CD4-positive, alpha-beta T cell (primary cell): ENCODE measurements around the gene COPZ1. TPM values are rescaled to one million over a fixed set of nuclear protein-coding genes. Genes with fewer than 3 reads are reported as not detected.

Source experiments
- ATAC-seq: fragments of 200-7000 bp; cut with Tn5 transposase; one replicate; pipeline ENCODE4 v1.10.0; 2022; ENCODE audit warnings: mild to moderate bottlenecking; ENCODE audit not compliant: poor library complexity
- CTCF ChIA-PET: fragments of 350-600 bp; sonication (Branson Sonifier 250); formaldehyde crosslinking; loops from one replicate; lab custom pipeline; 2021; ENCODE audit warnings: antibody characterized with exemption, inconsistent platforms; lab: Charles Lee
- POLR2A ChIA-PET: fragments of 350-600 bp; sonication (Branson Sonifier 250); formaldehyde crosslinking; loops from one replicate; lab custom pipeline; 2021; ENCODE audit warnings: antibody characterized with exemption, inconsistent platforms; lab: Charles Lee
- DNase-seq, 14 experiments: peaks; one replicate each; pipeline ENCODE4 v3.0.0-alpha.2; 2013 to 2020; ENCODE audit warnings: mixed read lengths in 2 of 14
- H3K27ac ChIP-seq, 2 donors: one replicate each; pipeline versions ENCODE4 v1.5.1 to v1.7.0; 2013; ENCODE audit warnings: low read length in 2 of 2, low read depth in 1 of 2, mild to moderate bottlenecking in 1 of 2
- H3K27me3 ChIP-seq, 2 experiments: 1 replicate in 1 of 2; 2 replicates in 1 of 2; pipeline versions ENCODE4 v1.6.1 to v1.7.0; 2013; ENCODE audit warnings: low read length in 2 of 2, control low read depth in 1 of 2, mild to moderate bottlenecking in 1 of 2, moderate library complexity in 1 of 2; ENCODE audit not compliant: insufficient read depth in 2 of 2, control insufficient read depth in 1 of 2
- H3K36me3 ChIP-seq: one replicate; pipeline ENCODE4 v1.6.1; 2013; ENCODE audit warnings: low read length, control low read depth; ENCODE audit not compliant: insufficient read depth
- H3K4me1 ChIP-seq: one replicate; pipeline ENCODE4 v1.6.1; 2013; ENCODE audit warnings: low read length, control low read depth; ENCODE audit not compliant: insufficient read depth
- H3K4me3 ChIP-seq: one replicate; pipeline ENCODE4 v1.5.1; 2013; ENCODE audit warnings: mild to moderate bottlenecking, low read length, moderate library complexity
- H3K9me3 ChIP-seq, 2 experiments: 1 replicate in 1 of 2; 2 replicates in 1 of 2; pipeline versions ENCODE4 v1.6.1 to v1.7.0; 2013; ENCODE audit warnings: low read length in 2 of 2, mild to moderate bottlenecking in 2 of 2, control low read depth in 1 of 2, moderate library complexity in 1 of 2; ENCODE audit not compliant: control insufficient read depth in 1 of 2, insufficient read depth in 1 of 2
- H3K27ac Mint-ChIP-seq: one replicate; pipeline ENCODE4 v1.8.0; 2020; ENCODE audit warnings: mixed read lengths
- H3K27me3 Mint-ChIP-seq: one replicate; pipeline ENCODE4 v1.8.0; 2021; ENCODE audit warnings: mixed read lengths
- H3K36me3 Mint-ChIP-seq: one replicate; pipeline ENCODE4 v1.8.0; 2021; ENCODE audit warnings: low read depth, mixed read lengths
- H3K4me1 Mint-ChIP-seq: one replicate; pipeline ENCODE4 v1.8.0; 2021; ENCODE audit warnings: low read depth, mixed read lengths
- H3K4me3 Mint-ChIP-seq: one replicate; pipeline ENCODE4 v1.8.0; 2020; ENCODE audit warnings: mild to moderate bottlenecking, mixed read lengths
- H3K9me3 Mint-ChIP-seq: one replicate; pipeline ENCODE4 v1.8.0; 2020; ENCODE audit warnings: mixed read lengths
- CTCF ChIP-seq: fragments of 200-600 bp; IDR thresholded peaks from one replicate; pipeline ENCODE4 v1.8.0; 2022; ENCODE audit warnings: antibody characterized with exemption, mild to moderate bottlenecking
- intact Hi-C, 2 experiments: fragments of 100-400 bp; cut with DNase I in 1 of 2; cut with micrococcal nuclease in 1 of 2; formaldehyde crosslinking; loops; one replicate each; pipeline versions ENCODE4 v1.15.1 to v1.9.0; 2023 to 2025; cut with DNase I, micrococcal nuclease
- total RNA-seq, 174 experiments: library from RNA in 2 of 174; stranded (reverse) in 2 of 174; gene quantifications; one replicate each; pipeline ENCODE4 v1.2.3 and lab custom pipeline; 2021 to 2026

The COPZ1 gene
- total RNA-seq, 2 experiments from 2014 or later: 31.2 to 33.9 TPM

DNA sequence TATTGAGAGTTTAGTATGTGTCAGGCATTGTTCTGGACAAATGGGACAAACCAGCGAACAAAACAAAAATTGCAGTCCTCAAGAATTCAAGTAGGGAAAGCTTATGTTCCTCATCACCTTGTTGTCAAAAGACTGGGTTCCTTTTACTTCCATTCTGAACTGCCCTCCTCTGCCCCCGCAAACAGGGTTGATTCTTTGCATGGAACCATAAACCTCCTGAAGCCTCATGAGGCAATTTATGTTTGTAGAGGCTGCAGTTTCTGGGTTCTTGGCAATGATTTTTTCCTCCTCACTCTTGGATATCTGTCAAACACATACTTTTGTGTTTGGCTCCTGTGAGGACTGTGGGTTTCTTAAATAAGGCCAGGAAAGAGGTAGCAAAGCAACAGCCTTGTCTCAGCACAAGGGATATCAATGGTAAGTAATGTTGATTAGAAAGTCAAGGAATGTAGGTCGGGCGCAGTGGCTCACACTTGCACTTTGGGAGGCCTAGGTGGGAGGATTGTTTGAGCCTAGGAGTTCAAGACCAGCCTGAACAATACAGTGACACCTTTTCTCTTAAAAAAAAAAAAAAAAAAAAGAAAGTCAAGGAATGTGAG lies 13.9 kb downstream of the COPZ1 start:
- no peak for TF ChIP-seq CTCF
- Histone ChIP-seq H3K4me3 (no peak overlapping the region), H3K4me1 (peaks cover 7% of the 10 kb centered on the region), H3K27ac (no peak overlapping the region), H3K9me3 (no peaks in the 10 kb centered on the region), H3K27me3 (no peaks in the 10 kb centered on the region), H3K36me3 (peaks cover 39% of the 10 kb centered on the region)
- CTCF ChIA-PET: no interaction called here
- no peak overlapping the region for H3K27ac Mint-ChIP-seq
- no peak overlapping the region for H3K4me3 Mint-ChIP-seq
- no peak for DNase-seq
- no peak for ATAC-seq
- no peaks in the 10 kb centered on the region for H3K9me3 Mint-ChIP-seq
- H3K4me1 Mint-ChIP-seq: peaks cover 23% of the 10 kb centered on the region
- POLR2A ChIA-PET: interaction anchor here (1.2 kb wide), 1 partner anchor 14 kb away, joined by 3 read pairs; the partner anchor contains the start of gene COPZ1
- intact Hi-C loops: loop anchor here in 1 of 2 experiments (5.0 kb wide), 1 partner anchor 34 kb away; no protein-coding TSS in a partner anchor
- no peaks in the 10 kb centered on the region for H3K27me3 Mint-ChIP-seq
- peaks cover 45% of the 10 kb centered on the region for H3K36me3 Mint-ChIP-seq

GRCh38 chr12:54340846-54341245 lies 15.9 kb downstream of the COPZ1 start:
- Histone ChIP-seq H3K27me3 (no peaks in the 10 kb centered on the region), H3K27ac (no peak overlapping the region), H3K4me1 (no peaks in the 10 kb centered on the region), H3K9me3 (no peaks in the 10 kb centered on the region), H3K36me3 (peaks cover 53% of the 10 kb centered on the region), H3K4me3 (no peak overlapping the region)
- Mint-ChIP-seq H3K9me3 (no peaks in the 10 kb centered on the region), H3K4me1 (peaks cover 21% of the 10 kb centered on the region), H3K4me3 (no peak overlapping the region), H3K27me3 (no peaks in the 10 kb centered on the region), H3K36me3 (peaks cover 62% of the 10 kb centered on the region), H3K27ac (no peak overlapping the region)
- ATAC-seq (no peak), DNase-seq (no peak)
- intact Hi-C loops: no loop called here
- TF ChIP-seq CTCF: no peak
- ChIA-PET CTCF (interaction anchor here (1.0 kb wide), 1 partner anchor 28 kb away, joined by 3 read pairs; no protein-coding TSS in a partner anchor), POLR2A (interaction anchor here (1.1 kb wide), 1 partner anchor 102 kb away, joined by 3 read pairs; no protein-coding TSS in a partner anchor)

GRCh38 chr12:54341378-54342300 lies 16.7 kb downstream of the COPZ1 start:
- intact Hi-C loops: no loop called here
- POLR2A ChIA-PET: interaction anchor here (1.1 kb wide), 1 partner anchor 103 kb away, joined by 3 read pairs; no protein-coding TSS in a partner anchor
- no peak overlapping the region for H3K27ac Mint-ChIP-seq
- H3K27me3 ChIP-seq: no peaks in the 10 kb centered on the region
- peaks cover 69% of the 10 kb centered on the region for H3K36me3 Mint-ChIP-seq
- CTCF ChIA-PET: interaction anchor here (1.0 kb wide), 1 partner anchor 27 kb away, joined by 3 read pairs; no protein-coding TSS in a partner anchor
- peaks cover 13% of the 10 kb centered on the region for H3K4me1 Mint-ChIP-seq
- no peak for ATAC-seq
- no peak for DNase-seq
- H3K4me1 ChIP-seq: no peaks in the 10 kb centered on the region
- peaks cover 58% of the 10 kb centered on the region for H3K36me3 ChIP-seq
- no peaks in the 10 kb centered on the region for H3K9me3 Mint-ChIP-seq
- H3K4me3 Mint-ChIP-seq: no peak overlapping the region
- H3K27me3 Mint-ChIP-seq: no peaks in the 10 kb centered on the region
- H3K4me3 ChIP-seq: no peak overlapping the region
- H3K9me3 ChIP-seq: no peaks in the 10 kb centered on the region
- no peak overlapping the region for H3K27ac ChIP-seq
- TF ChIP-seq CTCF: no peak
